Rectal smooth muscle tissue (tissue), 1 donor: Measurements from ENCODE around the gene APOBR.
"Not testable (repeated sequence)": the region's sequence is repeated elsewhere in the genome, so short reads cannot be mapped to it uniquely, and the experiment has no call there.

Experiments
- H3K27ac ChIP-seq: one replicate; pipeline ENCODE4 v1.7.0; 2013; ENCODE audit warnings: low read depth, low read length, inconsistent platforms
- H3K27me3 ChIP-seq: one replicate; pipeline ENCODE4 v1.7.0; 2013; ENCODE audit warnings: low read length; ENCODE audit not compliant: control insufficient read depth, insufficient read depth
- H3K36me3 ChIP-seq: one replicate; pipeline ENCODE4 v1.7.0; 2013; ENCODE audit warnings: low read length; ENCODE audit not compliant: control insufficient read depth, insufficient read depth
- H3K4me1 ChIP-seq: one replicate; pipeline ENCODE4 v1.7.0; 2013; ENCODE audit warnings: low read length; ENCODE audit not compliant: control insufficient read depth, insufficient read depth
- H3K4me3 ChIP-seq: one replicate; pipeline ENCODE4 v1.7.0; 2013; ENCODE audit warnings: low read length
- H3K9ac ChIP-seq: one replicate; pipeline ENCODE4 v1.7.0; 2013; ENCODE audit warnings: low read length

Gene APOBR

GRCh38 chr16:28492511-28492910 is 1.9 kb upstream of the APOBR start:
- Histone ChIP-seq H3K27ac (peak overlapping the region; percentile 99), H3K27me3 (no peaks in the 10 kb centered on the region), H3K9ac (no peak overlapping the region), H3K4me3 (peak overlapping the region; percentile 100), H3K4me1 (no peaks in the 10 kb centered on the region), H3K36me3 (peaks cover 11% of the 10 kb centered on the region)

DNA sequence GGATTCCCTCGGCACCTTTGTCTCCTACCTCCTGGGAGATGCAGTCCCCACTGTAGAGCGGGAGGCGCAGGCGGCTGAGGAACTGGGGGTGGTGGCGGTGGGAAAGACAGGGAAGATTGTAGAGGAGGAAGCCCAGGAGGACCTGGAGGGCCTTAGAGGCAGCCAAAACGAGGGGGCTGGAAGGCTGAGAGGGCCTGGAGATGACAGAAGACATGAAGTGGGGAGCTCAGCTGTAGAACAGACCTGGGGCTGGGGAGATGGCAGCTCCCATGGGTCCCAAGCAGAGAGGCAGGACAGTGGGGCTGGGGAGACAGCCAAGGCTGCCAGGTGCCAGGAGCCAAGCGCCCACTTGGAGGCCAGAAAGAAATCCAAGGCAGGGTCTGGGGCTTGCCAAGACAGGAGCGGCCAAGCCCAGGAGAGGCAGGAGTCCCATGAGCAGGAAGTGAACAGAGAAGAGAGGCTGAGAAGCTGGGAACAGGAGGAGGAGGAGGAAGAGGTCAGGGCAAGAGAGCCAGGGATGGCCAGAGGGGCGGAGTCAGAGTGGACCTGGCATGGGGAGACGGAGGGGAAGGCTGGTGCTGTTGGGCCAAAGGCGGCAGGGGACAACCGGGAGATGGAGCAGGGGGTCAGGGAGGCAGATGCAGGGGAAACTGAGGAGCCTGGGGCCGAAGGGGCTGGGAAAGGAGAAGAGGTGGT is 803 bp downstream of the APOBR start:
- Histone ChIP-seq H3K4me3 (peak overlapping the region; percentile 27), H3K9ac (peak overlapping the region; percentile 7), H3K4me1 (no peaks in the 10 kb centered on the region), H3K27ac (no peak overlapping the region), H3K27me3 (no peaks in the 10 kb centered on the region), H3K36me3 (no peaks in the 10 kb centered on the region)

DNA sequence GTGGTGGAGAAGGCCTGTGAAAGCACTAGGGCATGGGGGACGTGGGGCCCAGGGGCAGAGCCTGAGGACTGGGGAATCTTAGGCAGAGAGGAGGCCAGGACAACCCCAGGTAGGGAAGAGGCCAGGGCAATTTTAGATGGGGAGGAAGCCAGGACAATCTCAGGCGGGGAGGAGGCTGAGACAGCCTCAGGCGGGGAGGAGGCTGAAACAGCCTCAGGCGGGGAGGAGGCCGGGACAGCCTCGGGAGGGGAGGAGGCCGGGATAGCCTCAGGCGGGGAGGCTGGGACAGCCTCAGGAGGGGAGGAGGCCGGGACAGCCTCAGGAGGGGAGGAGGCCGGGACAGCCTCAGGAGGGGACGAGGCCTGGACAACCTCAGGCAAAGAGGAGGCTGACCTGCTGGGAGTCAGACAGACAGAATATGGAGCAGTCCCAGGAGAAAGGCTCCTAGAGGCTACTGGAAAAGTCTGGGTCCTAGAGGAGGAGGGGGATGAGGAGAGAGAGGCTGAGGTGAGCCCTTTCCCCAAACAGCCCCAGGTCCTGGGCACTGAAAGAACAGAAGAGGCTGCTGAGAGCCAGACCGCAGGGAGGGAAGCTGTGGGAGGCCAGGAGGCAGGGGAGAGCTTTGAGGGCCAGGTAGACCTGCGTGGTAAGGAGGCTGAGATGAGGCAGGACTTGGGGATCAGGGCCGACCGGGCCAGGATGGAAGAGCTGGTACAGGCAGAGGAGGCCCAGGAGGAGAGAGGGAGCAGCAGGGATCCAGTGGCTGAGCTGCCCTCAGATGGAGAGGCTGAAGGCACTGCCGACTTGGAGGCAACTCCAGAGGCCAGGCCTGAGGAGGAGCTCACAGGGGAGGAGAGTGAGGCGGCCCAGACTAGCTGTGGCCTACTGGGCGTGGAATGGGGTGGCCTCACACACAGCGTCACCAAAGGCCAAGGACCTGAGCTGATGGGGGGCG is 1.6 kb downstream of the APOBR start:
- no peaks in the 10 kb centered on the region for H3K27me3 ChIP-seq
- H3K9ac ChIP-seq = peak overlapping the region; percentile 17
- no peaks in the 10 kb centered on the region for H3K4me1 ChIP-seq
- H3K4me3 ChIP-seq = peak overlapping the region; percentile 35
- H3K36me3 ChIP-seq = no peaks in the 10 kb centered on the region
- no peak overlapping the region for H3K27ac ChIP-seq

GRCh38 chr16:28496844-28497243 is 2.4 kb downstream of the APOBR start:
- Histone ChIP-seq H3K9ac (no peak overlapping the region), H3K27me3 (no peaks in the 10 kb centered on the region), H3K36me3 (no peaks in the 10 kb centered on the region), H3K4me1 (no peaks in the 10 kb centered on the region), H3K4me3 (no peak overlapping the region), H3K27ac (no peak overlapping the region)

- no peak overlapping the region for H3K9ac ChIP-seq
- no peaks in the 10 kb centered on the region for H3K4me1 ChIP-seq
- no peak overlapping the region for H3K27ac ChIP-seq
- H3K36me3 ChIP-seq = no peaks in the 10 kb centered on the region
- no peak overlapping the region for H3K4me3 ChIP-seq
- no peaks in the 10 kb centered on the region for H3K27me3 ChIP-seq
Observed at GRCh38 chr16:28497386-28497785, 2.9 kb downstream of the APOBR start.

DNA sequence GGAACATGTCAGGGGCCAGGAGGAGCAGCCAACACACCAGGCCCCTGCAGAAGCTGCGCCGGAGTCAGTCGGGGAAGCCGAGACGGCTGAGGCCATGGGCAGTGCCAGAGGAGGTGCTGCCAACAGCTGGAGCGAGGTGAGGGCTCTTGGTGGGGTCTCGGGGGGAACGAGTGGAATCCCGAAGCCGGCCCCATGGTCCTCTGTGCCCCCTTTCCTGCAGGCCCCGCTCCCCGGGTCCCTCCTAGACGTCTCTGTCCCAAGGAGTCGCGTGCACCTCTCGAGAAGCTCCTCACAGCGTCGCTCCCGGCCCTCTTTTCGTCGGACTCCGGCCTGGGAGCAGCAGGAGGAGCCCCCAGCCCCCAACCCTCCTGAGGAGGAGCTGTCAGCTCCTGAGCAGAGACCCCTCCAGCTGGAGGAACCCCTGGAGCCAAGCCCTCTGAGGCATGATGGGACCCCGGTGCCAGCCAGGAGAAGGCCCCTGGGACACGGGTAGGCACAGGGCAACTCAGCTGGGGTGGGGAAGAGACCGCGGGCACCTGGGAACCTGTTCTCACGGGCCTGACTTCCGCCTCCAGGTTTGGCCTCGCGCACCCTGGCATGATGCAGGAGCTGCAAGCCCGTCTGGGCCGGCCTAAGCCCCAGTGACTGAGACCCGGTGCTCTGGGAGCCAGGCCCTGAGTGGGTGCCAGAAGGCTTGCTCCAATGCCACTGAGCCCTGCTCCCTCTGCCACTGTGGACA is 3.6 kb downstream of the APOBR start:
- no peak overlapping the region for H3K27ac ChIP-seq
- no peaks in the 10 kb centered on the region for H3K27me3 ChIP-seq
- H3K4me3 ChIP-seq = no peak overlapping the region
- H3K9ac ChIP-seq = no peak overlapping the region
- H3K36me3 ChIP-seq = no peaks in the 10 kb centered on the region
- no peaks in the 10 kb centered on the region for H3K4me1 ChIP-seq

GRCh38 chr16:28498666-28499381 is 4.4 kb downstream of the APOBR start:
- Histone ChIP-seq H3K36me3 (no peaks in the 10 kb centered on the region), H3K4me3 (no peak overlapping the region), H3K27ac (no peak overlapping the region), H3K27me3 (no peaks in the 10 kb centered on the region), H3K9ac (no peak overlapping the region), H3K4me1 (no peaks in the 10 kb centered on the region)

DNA sequence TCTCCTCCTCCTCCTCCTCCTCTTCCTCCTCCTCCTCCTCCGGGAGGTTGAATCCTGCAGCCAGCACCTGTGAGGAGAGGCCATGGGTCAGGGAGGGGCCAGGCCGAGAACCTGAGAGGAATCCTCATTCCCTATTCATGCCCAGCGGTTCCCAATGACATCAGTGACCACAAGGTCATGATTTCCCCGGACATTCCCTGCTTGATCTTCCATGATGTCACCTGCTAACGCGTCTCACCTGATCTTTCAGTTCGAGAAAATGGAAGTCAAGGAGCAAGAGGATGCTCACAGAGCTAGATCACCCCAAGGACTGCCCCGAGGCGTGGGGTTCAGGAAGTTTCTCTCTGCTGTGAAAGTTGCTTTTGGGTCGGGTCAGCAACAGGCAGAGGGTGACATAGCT is 5.4 kb downstream of the APOBR start:
- no peaks in the 10 kb centered on the region for H3K4me1 ChIP-seq
- H3K9ac ChIP-seq = no peak overlapping the region
- H3K4me3 ChIP-seq = no peak overlapping the region
- no peaks in the 10 kb centered on the region for H3K27me3 ChIP-seq
- H3K36me3 ChIP-seq = no peaks in the 10 kb centered on the region
- H3K27ac ChIP-seq = no peak overlapping the region

- H3K27ac ChIP-seq, H3K4me1 ChIP-seq, H3K36me3 ChIP-seq, H3K9ac ChIP-seq, H3K27me3 ChIP-seq, H3K4me3 ChIP-seq: not testable (repeated sequence)
Observed at GRCh38 chr16:28500476-28501180, 6.2 kb downstream of the APOBR start.

DNA sequence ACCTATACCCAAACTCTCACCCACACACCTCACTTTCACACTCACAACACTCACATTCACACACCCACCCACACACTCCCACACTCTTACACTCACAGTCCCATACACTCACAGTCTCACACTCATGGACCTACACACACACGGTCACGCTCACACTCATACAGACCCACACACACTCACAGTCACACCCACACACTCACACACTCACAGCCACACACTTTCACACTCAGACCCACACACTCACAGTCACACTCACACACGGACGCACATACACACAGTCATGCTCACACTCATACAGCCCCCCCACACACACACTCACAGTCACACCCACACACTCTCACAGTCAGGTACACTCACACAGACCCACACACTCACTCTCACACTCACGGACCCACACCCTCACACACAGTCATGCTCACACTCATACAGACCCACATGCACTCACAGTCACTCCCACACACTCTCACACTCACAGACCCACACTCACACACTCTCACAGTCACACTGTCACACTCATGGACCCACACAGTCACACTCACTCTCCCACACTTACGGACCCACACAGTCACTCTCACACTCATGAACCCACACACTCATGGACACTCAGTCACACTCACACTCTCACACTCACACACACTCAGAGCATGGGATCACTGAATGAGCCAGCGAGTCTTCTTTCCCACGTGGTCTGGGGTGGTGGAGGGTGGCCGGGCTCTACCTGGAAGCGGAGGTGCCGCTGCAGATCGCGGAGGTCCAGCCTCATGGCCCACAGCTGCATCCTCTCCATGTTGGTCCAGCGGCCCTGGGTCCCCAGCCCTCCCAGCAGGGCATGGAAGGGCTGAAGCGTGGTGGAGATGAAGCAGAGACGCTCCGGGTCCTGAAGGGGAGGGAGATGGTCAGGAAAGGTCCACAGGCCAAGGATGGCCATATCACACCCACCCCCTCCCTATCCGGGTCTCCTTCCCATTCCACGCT is 7.1 kb downstream of the APOBR start:
- Histone ChIP-seq H3K27me3 (no peaks in the 10 kb centered on the region), H3K9ac (no peak overlapping the region)

GRCh38 chr16:28502290-28502689 is 7.8 kb downstream of the APOBR start:
- H3K27ac ChIP-seq = no peak overlapping the region
- H3K27me3 ChIP-seq = no peaks in the 10 kb centered on the region
- no peak overlapping the region for H3K4me3 ChIP-seq
- no peak overlapping the region for H3K9ac ChIP-seq
- no peaks in the 10 kb centered on the region for H3K4me1 ChIP-seq
- H3K36me3 ChIP-seq = no peaks in the 10 kb centered on the region

More for the DNA sequence above, 7.1 kb downstream of the APOBR start:
- no peaks in the 10 kb centered on the region for H3K36me3 ChIP-seq
- H3K4me3 ChIP-seq = no peak overlapping the region
- no peak overlapping the region for H3K27ac ChIP-seq
- no peaks in the 10 kb centered on the region for H3K4me1 ChIP-seq
